DND-41 (cell line): Measurements from ENCODE around the gene VAMP2.

ENCODE experiments used
- EZH2 ChIP-seq: IDR thresholded peaks from 3 replicates; pipeline ENCODE4 v1.6.1; 2012; ENCODE audit warnings: borderline replicate concordance, low read depth, mild to moderate bottlenecking, moderate library complexity, low read length, inconsistent platforms; ENCODE audit not compliant: severe bottlenecking
- TF ChIP-seq, protein P1 (sequence below): IDR thresholded peaks from 2 replicates; pipeline ENCODE4 v1.5.1; 2012; ENCODE audit warnings: borderline replicate concordance, low read length, moderate library complexity, mild to moderate bottlenecking; ENCODE audit not compliant: poor library complexity, severe bottlenecking; ENCODE audit errors: extremely low read depth

DNA sequence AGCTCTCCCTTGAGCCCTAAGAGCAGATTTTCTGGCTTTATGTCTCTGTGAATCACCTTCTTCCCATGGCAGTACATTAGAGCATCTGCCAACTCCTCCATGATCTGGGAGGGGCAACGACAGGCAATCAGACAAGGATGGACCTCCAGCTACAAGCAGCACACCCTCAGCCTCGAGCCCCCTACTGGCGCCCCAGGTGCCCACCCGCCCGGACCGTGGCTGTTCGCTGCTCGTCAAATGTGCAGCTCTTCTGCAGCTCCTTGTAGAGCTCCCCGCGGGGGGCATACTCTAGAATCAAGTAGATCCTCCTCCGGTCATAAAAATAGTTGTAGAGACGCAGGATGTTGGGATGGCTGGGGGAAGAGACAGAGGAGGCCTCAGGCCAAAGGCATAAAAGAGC lies 43.8 kb upstream of the VAMP2 start:
- TF ChIP-seq, protein P1, sequence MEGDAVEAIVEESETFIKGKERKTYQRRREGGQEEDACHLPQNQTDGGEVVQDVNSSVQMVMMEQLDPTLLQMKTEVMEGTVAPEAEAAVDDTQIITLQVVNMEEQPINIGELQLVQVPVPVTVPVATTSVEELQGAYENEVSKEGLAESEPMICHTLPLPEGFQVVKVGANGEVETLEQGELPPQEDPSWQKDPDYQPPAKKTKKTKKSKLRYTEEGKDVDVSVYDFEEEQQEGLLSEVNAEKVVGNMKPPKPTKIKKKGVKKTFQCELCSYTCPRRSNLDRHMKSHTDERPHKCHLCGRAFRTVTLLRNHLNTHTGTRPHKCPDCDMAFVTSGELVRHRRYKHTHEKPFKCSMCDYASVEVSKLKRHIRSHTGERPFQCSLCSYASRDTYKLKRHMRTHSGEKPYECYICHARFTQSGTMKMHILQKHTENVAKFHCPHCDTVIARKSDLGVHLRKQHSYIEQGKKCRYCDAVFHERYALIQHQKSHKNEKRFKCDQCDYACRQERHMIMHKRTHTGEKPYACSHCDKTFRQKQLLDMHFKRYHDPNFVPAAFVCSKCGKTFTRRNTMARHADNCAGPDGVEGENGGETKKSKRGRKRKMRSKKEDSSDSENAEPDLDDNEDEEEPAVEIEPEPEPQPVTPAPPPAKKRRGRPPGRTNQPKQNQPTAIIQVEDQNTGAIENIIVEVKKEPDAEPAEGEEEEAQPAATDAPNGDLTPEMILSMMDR = no peak
- TF ChIP-seq EZH2 = no peak
